Esophagus muscularis mucosa (tissue), 4 donors: ENCODE results near the gene ZNF853. TPM values are rescaled to one million over a fixed set of nuclear protein-coding genes. Genes with fewer than 3 reads are reported as not detected.
A peak's percentile ranks its signal among the peaks of the same experiment; 100 is the strongest.
"Not testable (repeated sequence)": the region's sequence is repeated elsewhere in the genome, so short reads cannot be mapped to it uniquely, and the experiment has no call there.

Experiments used
- DNase-seq: peaks from one replicate; pipeline ENCODE4 v3.0.0-alpha.2; 2017; ENCODE audit errors: extremely low spot score
- H3K27ac ChIP-seq, 4 donors: fragments of 200-600 bp; sonication (generic); replicated peaks in 1 of 4; 1 replicate in 3 of 4; 2 replicates in 1 of 4; pipeline ENCODE4 v1.5.1; 2016 to 2019; ENCODE audit warnings: mild to moderate bottlenecking in 1 of 4
- H3K27me3 ChIP-seq, 4 donors: fragments of 200-600 bp; sonication (generic); one replicate each; pipeline versions ENCODE4 v1.5.1 to v1.6.0; 2016 to 2019
- H3K36me3 ChIP-seq, 4 donors: fragments of 200-600 bp; sonication (generic); one replicate each; pipeline ENCODE4 v1.5.1; 2016 to 2019
- H3K4me1 ChIP-seq, 4 donors: fragments of 200-600 bp; sonication (generic); one replicate each; pipeline ENCODE4 v1.5.1; 2016 to 2019
- H3K4me3 ChIP-seq, 4 donors: fragments of 200-600 bp; sonication (generic); 1 replicate in 2 of 4; 2 replicates in 2 of 4; pipeline ENCODE4 v1.5.1; 2016 to 2019; ENCODE audit warnings: mild to moderate bottlenecking in 4 of 4, moderate library complexity in 1 of 4
- H3K9me3 ChIP-seq, 4 donors: fragments of 200-600 bp; sonication (generic); 1 replicate in 3 of 4; 2 replicates in 1 of 4; pipeline ENCODE4 v1.5.1; 2016 to 2019
- EP300 ChIP-seq: sonication (generic); formaldehyde crosslinking; IDR thresholded peaks from one replicate; pipeline ENCODE4 v1.6.1; 2017; ENCODE audit warnings: antibody characterized with exemption
- POLR2A ChIP-seq: fragments of 450-650 bp; IDR thresholded peaks from one replicate; pipeline ENCODE4 v1.6.1; 2017; ENCODE audit warnings: antibody characterized with exemption, moderate library complexity, mild to moderate bottlenecking, low read depth
- POLR2AphosphoS5 ChIP-seq, 2 donors: sonication (generic); formaldehyde crosslinking; IDR thresholded peaks; one replicate each; pipeline ENCODE4 v1.6.1; 2017; ENCODE audit warnings: antibody characterized with exemption in 2 of 2
- WGBS: methylation state at CpG from one replicate; pipeline ENCODE4 v1.1.5; 2018; 5-methylcytosine and 5-hydroxymethylcytosine counted together
- intact Hi-C: fragments of 100-400 bp; cut with DNase I; formaldehyde crosslinking; loops from one replicate; pipeline ENCODE4 v1.15.1; 2023
- total RNA-seq, 4 donors: library from RNA; depleted of rRNA; stranded (reverse); fragments of >200 nt; gene quantifications; one replicate each; pipeline versions ENCODE4 v1.1.0 to v1.2.1, GENCODE V29; 2016
- TF ChIP-seq, protein P1 (sequence below), 3 experiments: fragments of 200-600 bp in 2 of 3; fragments of 450-650 bp in 1 of 3; sonication (generic) in 2 of 3; IDR thresholded peaks; one replicate each; pipeline ENCODE4 v1.5.1; 2017 to 2019; ENCODE audit warnings: antibody characterized with exemption in 3 of 3, mild to moderate bottlenecking in 2 of 3, moderate library complexity in 1 of 3

ZNF853 gene
- total RNA-seq, 4 donors from 2014 or later: 13.7 to 38.6 (median 23.6) TPM

GRCh38 chr7:6575281-6576023 lies 40.0 kb upstream of the ZNF853 start:
- 81% methylated on average over 9 of the region's 9 CpGs for WGBS
- H3K27ac ChIP-seq: no peak overlapping the region
- H3K4me3 ChIP-seq: no peak overlapping the region
- intact Hi-C loops: loop anchor here (10.0 kb wide), 1 partner anchor 61 kb away; no protein-coding TSS in a partner anchor
- H3K27me3 ChIP-seq: no peaks in the 10 kb centered on the region
- H3K9me3 ChIP-seq: no peaks in the 10 kb centered on the region
- H3K4me1 ChIP-seq: peaks cover 12 to 16% (median 15%) of the 10 kb centered on the region in 4 donors
- H3K36me3 ChIP-seq: peaks cover 0 to 11% (median 10%) of the 10 kb centered on the region in 4 donors
- TF ChIP-seq POLR2AphosphoS5 (IDR thresholded peaks at IDR 0.05) (no peak), EP300 (no peak), POLR2A (no peak)
- TF ChIP-seq, protein P1, sequence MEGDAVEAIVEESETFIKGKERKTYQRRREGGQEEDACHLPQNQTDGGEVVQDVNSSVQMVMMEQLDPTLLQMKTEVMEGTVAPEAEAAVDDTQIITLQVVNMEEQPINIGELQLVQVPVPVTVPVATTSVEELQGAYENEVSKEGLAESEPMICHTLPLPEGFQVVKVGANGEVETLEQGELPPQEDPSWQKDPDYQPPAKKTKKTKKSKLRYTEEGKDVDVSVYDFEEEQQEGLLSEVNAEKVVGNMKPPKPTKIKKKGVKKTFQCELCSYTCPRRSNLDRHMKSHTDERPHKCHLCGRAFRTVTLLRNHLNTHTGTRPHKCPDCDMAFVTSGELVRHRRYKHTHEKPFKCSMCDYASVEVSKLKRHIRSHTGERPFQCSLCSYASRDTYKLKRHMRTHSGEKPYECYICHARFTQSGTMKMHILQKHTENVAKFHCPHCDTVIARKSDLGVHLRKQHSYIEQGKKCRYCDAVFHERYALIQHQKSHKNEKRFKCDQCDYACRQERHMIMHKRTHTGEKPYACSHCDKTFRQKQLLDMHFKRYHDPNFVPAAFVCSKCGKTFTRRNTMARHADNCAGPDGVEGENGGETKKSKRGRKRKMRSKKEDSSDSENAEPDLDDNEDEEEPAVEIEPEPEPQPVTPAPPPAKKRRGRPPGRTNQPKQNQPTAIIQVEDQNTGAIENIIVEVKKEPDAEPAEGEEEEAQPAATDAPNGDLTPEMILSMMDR (IDR thresholded peaks at IDR 0.05): no peak
- no peak for DNase-seq

DNA sequence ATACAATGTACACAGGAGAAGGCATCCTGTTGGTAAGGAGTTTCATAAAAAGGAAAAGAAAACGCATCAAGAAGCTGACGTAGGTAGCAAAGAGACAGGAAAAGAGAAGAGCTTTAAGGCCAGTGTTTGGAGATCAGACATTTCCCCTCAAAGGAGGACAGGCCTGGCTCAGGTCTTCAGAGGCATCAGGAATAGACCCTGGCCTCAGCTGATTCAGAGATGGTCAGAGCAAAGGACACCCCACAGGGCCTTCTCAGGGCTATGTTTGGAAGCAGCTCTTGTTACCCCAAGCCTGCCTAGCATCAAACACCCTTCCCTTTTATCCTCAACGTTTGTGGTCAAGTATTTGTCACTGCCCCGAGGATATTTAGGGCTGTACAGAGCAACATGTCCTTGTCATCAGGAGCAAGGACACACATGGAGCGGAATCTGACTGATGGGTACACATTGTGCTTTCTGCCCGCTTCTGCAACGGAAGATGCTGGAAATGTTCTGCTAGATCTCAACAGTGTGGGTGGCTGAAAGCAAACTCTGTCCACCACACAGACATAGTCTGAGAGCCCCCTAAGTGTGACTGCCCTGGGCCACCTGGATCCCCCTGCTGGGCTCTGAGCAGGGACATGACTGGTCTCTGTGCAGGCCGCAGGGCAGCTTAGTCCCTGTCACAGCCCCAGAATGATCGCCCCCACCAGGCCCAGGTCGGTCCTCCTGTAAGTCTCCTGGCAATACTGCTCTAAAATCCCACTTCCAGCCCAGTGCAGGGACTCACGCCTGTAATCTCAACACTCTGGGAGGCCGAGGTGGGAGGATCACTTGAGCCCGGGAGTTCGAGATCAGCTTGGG lies 39.2 kb upstream of the ZNF853 start:
- H3K4me3 ChIP-seq: peak overlapping the region; percentile 66 to 87 (median 77)
- TF ChIP-seq POLR2AphosphoS5 (IDR thresholded peaks at IDR 0.05): no peak
- no peak for TF ChIP-seq POLR2A
- no peak for TF ChIP-seq EP300
- TF ChIP-seq, protein P1 (IDR thresholded peaks at IDR 0.05): no peak
- H3K4me1 ChIP-seq: peaks cover 12 to 16% (median 15%) of the 10 kb centered on the region in 4 donors
- intact Hi-C loops: loop anchor here (10.0 kb wide), 1 partner anchor 61 kb away; no protein-coding TSS in a partner anchor
- peak overlapping the region in 3 of 4 donors; percentile 94 to 96 (median 95) for H3K27ac ChIP-seq
- no peak for DNase-seq
- H3K9me3 ChIP-seq: no peaks in the 10 kb centered on the region
- peaks cover 7 to 19% (median 18%) of the 10 kb centered on the region in 4 donors for H3K36me3 ChIP-seq
- H3K27me3 ChIP-seq: no peaks in the 10 kb centered on the region
- WGBS: 77% methylated on average over 6 of the region's 14 CpGs

GRCh38 chr7:6576867-6577368 lies 38.5 kb upstream of the ZNF853 start:
- WGBS: 14% methylated on average over 13 of the region's 14 CpGs
- not testable (repeated sequence) for H3K27me3 ChIP-seq, H3K9me3 ChIP-seq, DNase-seq
- H3K4me3 ChIP-seq: peak overlapping the region; percentile 66 to 87 (median 77)
- intact Hi-C loops: loop anchor here (10.0 kb wide), 1 partner anchor 62 kb away; no protein-coding TSS in a partner anchor
- H3K36me3 ChIP-seq: peaks cover 14 to 26% (median 24%) of the 10 kb centered on the region in 4 donors
- peaks cover 12 to 16% (median 15%) of the 10 kb centered on the region in 4 donors for H3K4me1 ChIP-seq
- H3K27ac ChIP-seq: peak overlapping the region; percentile 90 to 96 (median 94)

- WGBS: 14% methylated on average over 49 of the region's 51 CpGs
- intact Hi-C loops: loop anchor here (10.0 kb wide), 1 partner anchor 63 kb away; no protein-coding TSS in a partner anchor
Measured at GRCh38 chr7:6577369-6578113, 37.9 kb upstream of the ZNF853 start, which contains the start of gene ZDHHC4. TSS of gene ZDHHC4 (plus strand) at chr7:6577454. CDS start at chr7:6580562, 3,108 bp downstream.

More at GRCh38 chr7:6577369-6578113, 37.9 kb upstream of the ZNF853 start, which contains the start of gene ZDHHC4:
- Histone ChIP-seq H3K27me3 (no peaks in the 10 kb centered on the region), H3K4me3 (peak within 1 kb of the TSS; percentile 66 to 87 (median 77)), H3K9me3 (no peaks in the 10 kb centered on the region), H3K4me1 (peaks cover 12 to 16% (median 15%) of the 10 kb centered on the region in 4 donors), H3K27ac (peak within 1 kb of the TSS; percentile 90 to 96 (median 94)), H3K36me3 (peaks cover 20 to 32% (median 31%) of the 10 kb centered on the region in 4 donors)
- peak; percentile 95 for DNase-seq
- TF ChIP-seq, protein P1 (IDR thresholded peaks at IDR 0.05): peak in 1 of 3 experiments; percentile 24
- TF ChIP-seq EP300 (no peak), POLR2AphosphoS5 (IDR thresholded peaks at IDR 0.05) (peak; percentile 96 to 97), POLR2A (peak; percentile 89)
